Adrenal gland (tissue), 12 donors: ENCODE results near the gene GFRA1. TPM values are rescaled to one million over a fixed set of nuclear protein-coding genes. Genes with fewer than 3 reads are reported as not detected.
A peak's percentile ranks its signal among the peaks of the same experiment; 100 is the strongest.

ENCODE experiments used
- DNase-seq, 7 donors: peaks; one replicate each; pipeline ENCODE4 v3.0.0-alpha.2; 2019 to 2020
- H3K27ac ChIP-seq, 5 donors: fragments of 200-600 bp; sonication (generic) in 4 of 5; 1 replicate in 3 of 5; 2 replicates in 2 of 5; pipeline versions ENCODE4 v1.5.1 to v1.8.0; 2016 to 2020; ENCODE audit warnings: mild to moderate bottlenecking in 1 of 5
- H3K27me3 ChIP-seq: fragments of 200-600 bp; 2 replicates; pipeline ENCODE4 v1.8.0; 2021
- H3K36me3 ChIP-seq, 2 donors: fragments of 200-600 bp; replicated peaks in 1 of 2; 1 replicate in 1 of 2; 2 replicates in 1 of 2; pipeline versions ENCODE4 v1.5.1 to v1.8.0; 2018 to 2022
- H3K4me1 ChIP-seq, 2 donors: fragments of 200-600 bp; replicated peaks in 1 of 2; 1 replicate in 1 of 2; 2 replicates in 1 of 2; pipeline versions ENCODE4 v1.5.1 to v1.8.0; 2018 to 2021
- H3K4me3 ChIP-seq, 4 donors: fragments of 200-600 bp; sonication (generic) in 3 of 4; one replicate each; pipeline ENCODE4 v1.5.1; 2016 to 2018
- H3K9me3 ChIP-seq, 3 donors: fragments of 200-600 bp; sonication (generic) in 1 of 3; replicated peaks in 1 of 3; 1 replicate in 2 of 3; 2 replicates in 1 of 3; pipeline versions ENCODE4 v1.5.1 to v1.8.0; 2016 to 2021
- POLR2A ChIP-seq, 2 donors: fragments of 450-650 bp; IDR thresholded peaks; one replicate each; pipeline ENCODE4 v1.6.1; 2017; ENCODE audit warnings: antibody characterized with exemption in 2 of 2, mild to moderate bottlenecking in 2 of 2, moderate library complexity in 1 of 2
- WGBS, 4 donors: extraction: QIAGEN DNeasy Blood & Tissue Kit in 2 of 4; methylation state at CpG; one replicate each; pipeline versions ENCODE4 v1.1.5 to v1.1.7; 2013 to 2017; 5-methylcytosine and 5-hydroxymethylcytosine counted together
- intact Hi-C, 2 donors: fragments of 100-400 bp; cut with DNase I; formaldehyde crosslinking; loops; one replicate each; pipeline versions ENCODE4 v1.14.1 to v1.15.0; 2022 to 2023
- polyA plus RNA-seq, 3 donors: library from polyadenylated mRNA; stranded (reverse); fragments of 200-250 nt in 2 of 3; fragments of 350-450 nt in 1 of 3; fragmentation: Illumina TruSeq in 1 of 3; extraction: RNeasy Lipid Tissue Mini Kit (QIAGEN cat#74804) in 1 of 3; gene quantifications; one replicate each; pipeline ENCODE4 v1.2.3, GENCODE V29; 2013 to 2014
- total RNA-seq, 9 donors: library from RNA; depleted of rRNA in 4 of 9; stranded (reverse); fragments of >200 nt in 4 of 9; fragments of 120-200 nt in 1 of 9; fragmentation: NEBNext Ultra II Directional in 1 of 9; extraction: Animal tissue kit (Norgen Biotek cat#: 25700) in 1 of 9; gene quantifications; one replicate each; pipeline versions ENCODE4 v1.1.0 to v1.2.4, GENCODE V29; 2013 to 2023
- TF ChIP-seq, protein P1 (sequence below), 6 experiments: fragments of 450-650 bp in 4 of 6; fragments of 200-600 bp in 2 of 6; sonication (generic) in 1 of 6; IDR thresholded peaks; 1 replicate in 5 of 6; 2 replicates in 1 of 6; pipeline versions ENCODE4 v1.5.1 to v1.8.0; 2016 to 2021; ENCODE audit warnings: antibody characterized with exemption in 6 of 6, mild to moderate bottlenecking in 2 of 6, moderate library complexity in 1 of 6
- donor health status: healthy with polysubstance abuse.
- donor health status: Bipolar disorder and iron deficiency.
- donor health status: DM: yes; HTN: yes; CAD: no.
- donor health status: DM: no; HTN: no; CAD: no.
- donor health status: DM: no; HTN: no; CAD: no.
- donor health status: DM: yes; HTN: yes; CAD: no.

Gene GFRA1
- total and polyA plus RNA-seq, 12 donors: 0.61 to 12.9 (median 2.6) TPM

DNA sequence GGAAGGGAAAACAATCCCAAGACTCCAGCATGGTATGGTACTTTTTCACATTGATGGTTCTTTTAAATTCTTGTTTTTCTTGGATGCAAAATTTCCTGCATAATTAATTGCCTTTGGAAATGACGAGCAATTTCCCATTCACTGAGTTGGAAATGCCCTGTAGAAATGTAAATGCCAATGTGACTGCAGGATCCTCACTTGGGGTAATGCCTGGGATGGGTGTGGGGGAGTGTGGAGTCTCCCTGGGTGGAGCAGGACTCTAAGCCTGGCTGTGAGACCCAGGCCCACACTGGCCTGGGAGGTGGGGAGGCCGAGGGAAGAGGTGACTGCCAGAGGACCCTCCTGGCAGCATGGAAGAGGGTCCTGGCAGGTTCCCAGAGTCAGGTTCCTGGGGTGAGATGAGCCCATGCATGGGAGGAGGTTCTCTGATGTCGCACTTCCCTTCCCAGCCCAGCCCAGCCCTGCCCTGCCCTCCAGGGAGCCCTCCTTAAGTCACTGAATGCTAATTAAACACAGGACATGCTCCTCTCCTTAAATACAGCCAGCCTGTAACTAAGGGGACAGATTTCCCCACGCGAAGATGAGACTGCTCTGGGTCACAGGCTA lies 157.9 kb downstream of the GFRA1 start:
- no peak for TF ChIP-seq POLR2A (IDR thresholded peaks at IDR 0.05)
- TF ChIP-seq, protein P1, sequence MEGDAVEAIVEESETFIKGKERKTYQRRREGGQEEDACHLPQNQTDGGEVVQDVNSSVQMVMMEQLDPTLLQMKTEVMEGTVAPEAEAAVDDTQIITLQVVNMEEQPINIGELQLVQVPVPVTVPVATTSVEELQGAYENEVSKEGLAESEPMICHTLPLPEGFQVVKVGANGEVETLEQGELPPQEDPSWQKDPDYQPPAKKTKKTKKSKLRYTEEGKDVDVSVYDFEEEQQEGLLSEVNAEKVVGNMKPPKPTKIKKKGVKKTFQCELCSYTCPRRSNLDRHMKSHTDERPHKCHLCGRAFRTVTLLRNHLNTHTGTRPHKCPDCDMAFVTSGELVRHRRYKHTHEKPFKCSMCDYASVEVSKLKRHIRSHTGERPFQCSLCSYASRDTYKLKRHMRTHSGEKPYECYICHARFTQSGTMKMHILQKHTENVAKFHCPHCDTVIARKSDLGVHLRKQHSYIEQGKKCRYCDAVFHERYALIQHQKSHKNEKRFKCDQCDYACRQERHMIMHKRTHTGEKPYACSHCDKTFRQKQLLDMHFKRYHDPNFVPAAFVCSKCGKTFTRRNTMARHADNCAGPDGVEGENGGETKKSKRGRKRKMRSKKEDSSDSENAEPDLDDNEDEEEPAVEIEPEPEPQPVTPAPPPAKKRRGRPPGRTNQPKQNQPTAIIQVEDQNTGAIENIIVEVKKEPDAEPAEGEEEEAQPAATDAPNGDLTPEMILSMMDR (IDR thresholded peaks at IDR 0.05): no peak
- no peak overlapping the region for H3K4me3 ChIP-seq
- H3K36me3 ChIP-seq: no peaks in the 10 kb centered on the region
- no peak for DNase-seq
- no peaks in the 10 kb centered on the region for H3K27me3 ChIP-seq
- WGBS, 4 donors: 62 to 72% (median 66%) methylated on average over 5 of the region's 5 CpGs
- H3K4me1 ChIP-seq: no peaks in the 10 kb centered on the region
- no peaks in the 10 kb centered on the region for H3K9me3 ChIP-seq
- H3K27ac ChIP-seq: no peak overlapping the region
- intact Hi-C loops: no loop called here

DNA sequence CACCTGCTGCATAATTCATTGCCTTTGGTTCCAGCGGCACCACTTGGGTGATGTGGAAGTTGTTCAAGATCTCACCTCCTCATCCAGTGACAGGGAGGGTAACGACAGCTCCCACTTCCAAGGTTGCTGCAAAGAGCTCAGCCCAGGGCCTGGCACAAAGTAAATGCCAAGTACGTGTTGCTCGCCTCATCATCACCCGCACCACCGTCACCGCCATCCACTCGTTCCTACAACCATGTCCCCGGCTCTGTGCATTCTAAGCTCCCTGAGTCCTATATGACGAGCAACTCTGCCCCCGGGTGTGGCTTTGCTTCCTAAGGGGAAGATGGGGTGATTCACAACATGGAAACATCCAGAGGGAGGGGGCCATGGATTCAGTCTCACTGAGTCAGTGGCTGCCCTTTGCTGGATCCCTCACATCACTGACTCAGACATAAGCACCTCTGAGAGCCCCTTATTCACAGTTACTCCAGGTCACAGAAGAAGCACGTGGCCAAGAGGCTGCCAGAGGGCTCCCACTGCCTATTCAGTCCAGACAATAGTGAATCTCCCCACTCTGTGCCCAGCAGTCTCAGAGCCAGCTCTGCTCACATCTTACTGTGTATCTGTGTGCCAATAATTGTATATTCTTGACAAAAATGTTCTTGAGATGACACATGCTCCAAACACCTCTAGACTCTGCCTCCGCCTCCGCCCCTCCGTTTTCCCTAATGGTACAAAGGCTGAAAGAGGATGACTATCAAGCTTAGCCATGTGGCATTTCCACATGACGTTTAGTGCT lies 159.1 kb downstream of the GFRA1 start:
- Histone ChIP-seq H3K36me3 (no peaks in the 10 kb centered on the region), H3K4me1 (no peaks in the 10 kb centered on the region), H3K9me3 (no peaks in the 10 kb centered on the region), H3K4me3 (no peak overlapping the region), H3K27ac (no peak overlapping the region), H3K27me3 (no peaks in the 10 kb centered on the region)
- DNase-seq: peak in 1 of 7 donors; percentile 24
- WGBS, 4 donors: 83 to 93% (median 88%) methylated on average over 14 to 16 of the region's 16 CpGs
- intact Hi-C loops: no loop called here
- TF ChIP-seq, protein P1 (IDR thresholded peaks at IDR 0.05): no peak
- no peak for TF ChIP-seq POLR2A (IDR thresholded peaks at IDR 0.05)

DNA sequence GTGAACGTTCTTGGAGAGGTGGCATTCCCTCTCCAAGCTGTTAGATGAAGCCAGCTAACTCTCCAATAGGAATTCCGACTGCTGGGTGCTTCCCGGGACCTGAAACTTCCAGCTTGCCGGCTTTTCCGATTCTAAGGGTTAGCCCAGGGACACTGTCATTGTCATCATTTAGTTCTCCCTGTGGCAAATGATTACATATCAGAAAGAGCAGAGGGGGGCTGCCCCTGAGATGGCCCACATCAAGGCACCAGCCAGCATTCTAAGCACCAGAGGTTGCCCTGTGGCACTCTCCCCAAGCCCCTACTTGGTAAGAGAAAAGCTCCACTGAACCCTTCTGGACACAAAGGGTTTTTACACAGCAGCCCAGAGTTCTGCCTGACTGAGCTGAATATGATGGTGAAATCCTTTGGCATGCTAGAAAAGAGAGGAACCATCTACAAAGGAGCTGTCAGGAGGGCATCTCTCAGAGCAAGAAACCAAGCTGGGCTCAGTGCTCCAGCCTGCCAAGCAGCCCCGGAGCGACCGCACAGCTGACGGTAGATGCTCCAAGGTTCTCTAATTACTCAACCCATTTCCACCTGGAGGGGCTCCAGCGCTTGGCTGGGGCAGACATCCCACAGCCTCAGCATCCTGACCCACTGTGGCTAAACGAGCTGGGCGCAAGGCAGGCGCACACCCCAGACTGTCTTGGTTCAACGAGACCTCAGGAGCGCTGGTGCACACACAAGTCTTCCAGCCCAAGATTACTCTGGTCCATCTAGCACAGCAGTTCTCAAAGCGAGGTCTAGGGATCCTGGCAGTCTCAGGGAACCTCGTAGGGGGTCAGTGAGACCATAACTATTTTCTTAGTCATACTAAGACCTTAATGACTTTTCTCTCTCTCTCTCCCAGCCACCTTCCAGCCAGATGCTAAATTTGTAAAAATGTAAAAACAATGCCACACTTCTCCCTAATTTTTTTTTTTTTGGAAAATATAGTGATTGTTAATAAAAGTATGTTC lies 160.5 kb downstream of the GFRA1 start:
- Histone ChIP-seq H3K4me1 (no peaks in the 10 kb centered on the region), H3K27me3 (no peaks in the 10 kb centered on the region), H3K9me3 (no peaks in the 10 kb centered on the region), H3K36me3 (no peaks in the 10 kb centered on the region), H3K4me3 (no peak overlapping the region), H3K27ac (no peak overlapping the region)
- peak in 1 of 7 donors; percentile 25 for DNase-seq
- intact Hi-C loops: no loop called here
- WGBS, 4 donors: 82 to 88% (median 85%) methylated on average over 11 to 17 of the region's 17 CpGs
- TF ChIP-seq POLR2A (IDR thresholded peaks at IDR 0.05): no peak
- TF ChIP-seq, protein P1 (IDR thresholded peaks at IDR 0.05): no peak
